ENCODE results near the gene NETO2.

The NETO2 gene

GRCh38 chr16:47035436-47035835, 108.3 kb downstream of the NETO2 start:
- H3K4me2 ChIP-seq (ENCODE audit: low read length), result no peak overlapping the region
- no peaks in the 10 kb centered on the region for H3K9me3 ChIP-seq (ENCODE audit: insufficient read depth, low read length)
- no peak overlapping the region for H3K27ac ChIP-seq (ENCODE audit: low read length)
- H3K79me2 ChIP-seq (ENCODE audit: low read length), result no peaks in the 10 kb centered on the region
- H2AFZ ChIP-seq (ENCODE audit: low read depth, low read length), result no peak overlapping the region
- H3K9ac ChIP-seq (ENCODE audit: low read length), result no peak overlapping the region
- no peaks in the 10 kb centered on the region for H4K20me1 ChIP-seq (ENCODE audit: insufficient read depth, low read length)
- H3K36me3 ChIP-seq (replicated peaks; ENCODE audit: low read depth, low read length), result no peaks in the 10 kb centered on the region
- H3K27me3 ChIP-seq (ENCODE audit: low read depth, low read length), result no peaks in the 10 kb centered on the region; the same call in 1 of the 2 replicates
- H3K4me1 ChIP-seq (ENCODE audit: low read length), result 0 out of 2 replicates have a peak, but pooled peaks cover 3% of the 10 kb centered on the region
- no peak overlapping the region for H3K4me3 ChIP-seq (ENCODE audit: low read length)
- no peak for TF ChIP-seq EZH2phosphoT487 (IDR thresholded peaks at IDR 0.05; ENCODE audit: low read depth)
- no peak for TF ChIP-seq CTCF (IDR thresholded peaks at IDR 0.05; ENCODE audit: low read depth, low read length)

- Histone ChIP-seq H3K9me3 (ENCODE audit: insufficient read depth, low read length) (no peaks in the 10 kb centered on the region), H4K20me1 (ENCODE audit: insufficient read depth, low read length) (no peaks in the 10 kb centered on the region), H3K27me3 (ENCODE audit: low read depth, low read length) (no peaks in the 10 kb centered on the region; the same call in 1 of the 2 replicates), H3K9ac (ENCODE audit: low read length) (no peak overlapping the region), H3K4me3 (ENCODE audit: low read length) (no peak overlapping the region), H2AFZ (ENCODE audit: low read depth, low read length) (no peak overlapping the region), H3K4me1 (ENCODE audit: low read length) (0 out of 2 replicates have a peak, but pooled peaks cover 3% of the 10 kb centered on the region), H3K4me2 (ENCODE audit: low read length) (no peak overlapping the region), H3K36me3 (replicated peaks; ENCODE audit: low read depth, low read length) (no peaks in the 10 kb centered on the region), H3K27ac (ENCODE audit: low read length) (no peak overlapping the region), H3K79me2 (ENCODE audit: low read length) (no peaks in the 10 kb centered on the region)
- TF ChIP-seq CTCF (IDR thresholded peaks at IDR 0.05; ENCODE audit: low read depth, low read length) (no peak), EZH2phosphoT487 (IDR thresholded peaks at IDR 0.05; ENCODE audit: low read depth) (no peak)
Observed at GRCh38 chr16:47034455-47034854, 109.3 kb downstream of the NETO2 start.

GRCh38 chr16:47033176-47033575, 110.6 kb downstream of the NETO2 start:
- Histone ChIP-seq H3K36me3 (replicated peaks; ENCODE audit: low read depth, low read length) (no peaks in the 10 kb centered on the region), H4K20me1 (ENCODE audit: insufficient read depth, low read length) (no peaks in the 10 kb centered on the region), H3K9me3 (ENCODE audit: insufficient read depth, low read length) (no peaks in the 10 kb centered on the region), H3K27ac (ENCODE audit: low read length) (no peak overlapping the region), H3K9ac (ENCODE audit: low read length) (no peak overlapping the region), H3K4me1 (ENCODE audit: low read length) (0 out of 2 replicates have a peak, but pooled peaks cover under 1% of the 10 kb centered on the region), H3K4me2 (ENCODE audit: low read length) (no peak overlapping the region), H3K4me3 (ENCODE audit: low read length) (no peak overlapping the region), H3K79me2 (ENCODE audit: low read length) (no peaks in the 10 kb centered on the region), H2AFZ (ENCODE audit: low read depth, low read length) (no peak overlapping the region), H3K27me3 (ENCODE audit: low read depth, low read length) (no peaks in the 10 kb centered on the region; the same call in 1 of the 2 replicates)
- TF ChIP-seq EZH2phosphoT487 (IDR thresholded peaks at IDR 0.05; ENCODE audit: low read depth) (no peak), CTCF (IDR thresholded peaks at IDR 0.05; ENCODE audit: low read depth, low read length) (no peak)

- Histone ChIP-seq H3K27ac (ENCODE audit: low read length) (no peak overlapping the region), H3K27me3 (ENCODE audit: low read depth, low read length) (no peaks in the 10 kb centered on the region), H3K36me3 (replicated peaks; ENCODE audit: low read depth, low read length) (no peaks in the 10 kb centered on the region), H3K4me1 (ENCODE audit: low read length) (no peaks in the 10 kb centered on the region), H3K4me3 (ENCODE audit: low read length) (no peak overlapping the region), H2AFZ (ENCODE audit: low read depth, low read length) (no peak overlapping the region), H3K9ac (ENCODE audit: low read length) (no peak overlapping the region), H3K79me2 (ENCODE audit: low read length) (no peaks in the 10 kb centered on the region), H3K4me2 (ENCODE audit: low read length) (no peak overlapping the region), H3K9me3 (ENCODE audit: insufficient read depth, low read length) (no peaks in the 10 kb centered on the region), H4K20me1 (ENCODE audit: insufficient read depth, low read length) (no peaks in the 10 kb centered on the region)
- TF ChIP-seq CTCF (IDR thresholded peaks at IDR 0.05; ENCODE audit: low read depth, low read length) (no peak), EZH2phosphoT487 (IDR thresholded peaks at IDR 0.05; ENCODE audit: low read depth) (no peak)
Observed at GRCh38 chr16:47029724-47030123, 114.0 kb downstream of the NETO2 start.

All from OCI-LY3 (cell line).